Measurements from ENCODE around the gene GNAZ. TPM values are rescaled to one million over a fixed set of nuclear protein-coding genes. Genes with fewer than 3 reads are reported as not detected.

The GNAZ gene
- polyA plus RNA-seq, 4 donors, result 5.1 to 7.0 (median 6.0) TPM

Other genes with a start within 250 kb of the GNAZ start
- gene IGLL5, start 182.7 kb upstream of the GNAZ start, polyA plus RNA-seq (ENCODE audit: insufficient read length in 4 of 4), result under 1 TPM in 2 of 4 donors, not detected in 2; 0.28 to 0.29 TPM
- 1 to 10 TPM; 6.5 to 8.8 (median 8.5) TPM for gene RSPH14, start 71.5 kb downstream of the GNAZ start, polyA plus RNA-seq (ENCODE audit: insufficient read length in 4 of 4)
- 10 to 100 TPM; 14.0 to 21.0 (median 16.3) TPM for gene RAB36, start 75.0 kb downstream of the GNAZ start, polyA plus RNA-seq (ENCODE audit: insufficient read length in 4 of 4)
- 10 to 100 TPM; 49.3 to 63.8 (median 61.8) TPM for gene BCR, start 110.0 kb downstream of the GNAZ start, polyA plus RNA-seq (ENCODE audit: insufficient read length in 4 of 4)